COLO668 (cell line): ENCODE results near the gene LSM11.

Source experiments
- DNase-seq: peaks from one replicate; lab custom pipeline; 2025; ENCODE audit not compliant: unreplicated experiment; lab: John Stamatoyannopoulos, UW

Gene LSM11

GRCh38 chr5:157767689-157768088 is 24.2 kb downstream of the LSM11 start:
- DNase-seq: no peak

DNA sequence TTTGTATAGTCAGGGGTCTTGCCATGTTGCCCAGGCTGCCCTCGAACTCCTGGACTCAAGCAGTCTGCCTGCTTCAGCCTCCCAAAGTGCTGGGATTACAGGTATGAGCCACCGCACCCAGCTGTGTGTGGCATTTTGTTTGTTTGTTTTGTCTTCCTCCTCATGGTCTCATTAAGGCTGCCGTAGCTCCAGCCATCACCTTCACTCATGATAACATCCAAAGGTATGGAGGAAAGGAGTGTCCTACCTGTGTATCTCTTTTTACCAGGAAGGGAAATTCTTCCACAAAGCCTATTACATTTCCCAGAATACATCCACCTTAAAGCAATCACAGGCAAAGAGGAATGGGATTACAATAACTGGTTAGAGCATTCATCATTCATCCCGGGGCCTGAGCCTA is 27.2 kb downstream of the LSM11 start:
- DNase-seq: no peak

GRCh38 chr5:157772127-157772526 is 28.6 kb downstream of the LSM11 start:
- DNase-seq: no peak

GRCh38 chr5:157778121-157778805 is 34.8 kb downstream of the LSM11 start:
- DNase-seq: peak; percentile 28

- DNase-seq: no peak
These were observed 35.7 kb downstream of the LSM11 start for GRCh38 chr5:157779221-157779620.

GRCh38 chr5:157785801-157786200 is 42.3 kb downstream of the LSM11 start:
- no peak for DNase-seq

DNA sequence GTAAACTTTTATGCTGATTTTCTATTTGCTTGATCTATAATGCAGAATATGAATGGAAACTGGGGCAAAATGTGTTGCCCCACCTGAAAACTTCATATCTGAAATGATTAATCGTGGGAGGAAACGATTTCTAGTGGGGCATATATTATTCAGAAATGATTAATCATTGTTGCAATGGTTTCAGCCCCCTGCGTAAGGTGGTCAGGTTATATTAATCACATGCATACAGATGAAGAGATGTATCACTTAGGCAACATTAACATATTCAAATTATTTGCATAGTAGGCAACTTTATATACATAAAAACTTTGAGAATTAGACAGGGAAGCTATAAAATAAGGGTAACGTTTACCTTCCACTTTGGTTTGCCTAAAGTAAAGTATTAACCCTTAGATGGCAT is 49.8 kb downstream of the LSM11 start:
- DNase-seq: no peak

GRCh38 chr5:157799578-157799977 is 56.1 kb downstream of the LSM11 start:
- DNase-seq: no peak

DNA sequence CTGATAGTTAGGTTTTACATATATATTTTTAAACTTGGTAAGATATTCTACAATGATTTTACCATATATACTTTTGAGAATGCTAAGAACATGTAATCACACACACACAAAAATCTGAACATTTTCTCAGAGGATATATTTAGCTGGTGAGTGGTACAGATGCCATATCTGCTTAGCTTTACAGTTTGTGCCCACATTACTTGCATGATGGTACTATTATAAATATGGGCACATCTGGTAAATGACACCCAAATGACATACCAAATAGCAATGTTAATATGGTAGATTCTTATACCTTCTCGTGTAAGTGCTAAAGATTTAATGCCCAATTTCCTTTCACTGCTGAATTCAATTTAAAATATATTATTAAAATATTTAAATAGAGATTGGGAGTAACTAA is 56.6 kb downstream of the LSM11 start:
- DNase-seq: no peak

DNA sequence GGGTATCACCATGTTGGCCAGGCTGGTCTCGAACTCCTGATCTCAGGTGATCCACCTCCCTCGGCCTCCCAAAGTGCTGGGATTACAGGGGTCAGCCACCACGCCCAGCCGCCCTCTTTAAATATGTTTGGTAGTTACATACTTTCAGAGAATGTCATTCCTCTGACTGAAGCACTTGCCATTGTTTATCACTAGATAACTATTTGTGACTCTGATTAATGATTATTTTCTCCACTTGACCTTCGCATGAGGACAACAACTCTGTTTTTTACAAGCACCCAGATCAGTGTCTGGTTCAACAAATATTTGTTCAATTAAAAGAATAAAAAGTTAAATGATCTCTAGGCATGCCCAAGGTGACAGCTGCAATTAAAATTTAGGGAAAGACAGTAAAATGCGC is 59.2 kb downstream of the LSM11 start:
- DNase-seq: no peak

- DNase-seq: no peak
These were observed 64.5 kb downstream of the LSM11 start for GRCh38 chr5:157808043-157808442.
